Measurements from ENCODE around the gene CEP85L.

CEP85L gene

DNA sequence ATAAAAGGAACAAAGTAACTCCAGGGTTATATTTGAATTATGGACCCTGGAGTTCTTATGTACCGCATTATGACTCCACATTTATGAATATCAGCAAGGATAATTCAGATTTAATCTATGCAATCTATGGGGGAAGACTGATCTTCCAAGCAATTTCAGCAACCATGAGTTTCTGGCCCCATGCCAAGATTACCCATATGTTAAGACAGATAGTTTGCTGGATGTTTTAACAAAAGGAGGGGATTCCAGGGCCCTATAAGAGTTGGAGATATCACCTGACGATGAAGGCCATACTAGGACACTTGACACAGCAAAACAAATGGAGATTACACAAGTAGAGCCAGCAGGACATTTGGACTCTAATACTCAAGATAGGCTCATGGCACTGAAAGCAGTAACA lies 149.2 kb downstream of the CEP85L start:
- Histone ChIP-seq H3K9me3 (replicated peaks; ENCODE audit: low read length) (no peaks in the 10 kb centered on the region), H3K9ac (ENCODE audit: low read depth, low read length) (no peak overlapping the region), H3K4me2 (ENCODE audit: low read length) (no peak overlapping the region), H3K4me1 (ENCODE audit: control insufficient read depth, insufficient read depth, low read length) (no peaks in the 10 kb centered on the region), H3K27me3 (ENCODE audit: control insufficient read depth, insufficient read depth, low read length) (no peaks in the 10 kb centered on the region), H3K4me3 (ENCODE audit: low read length) (no peak overlapping the region), H3K36me3 (ENCODE audit: insufficient read depth, low read length) (peaks cover 15% of the 10 kb centered on the region)

GRCh38 chr6:118501765-118502164 lies 149.6 kb downstream of the CEP85L start:
- H3K9me3 ChIP-seq (replicated peaks; ENCODE audit: low read length), result no peaks in the 10 kb centered on the region
- H3K36me3 ChIP-seq (ENCODE audit: insufficient read depth, low read length), result peaks cover 15% of the 10 kb centered on the region
- no peaks in the 10 kb centered on the region for H3K27me3 ChIP-seq (ENCODE audit: control insufficient read depth, insufficient read depth, low read length)
- no peak overlapping the region for H3K9ac ChIP-seq (ENCODE audit: low read depth, low read length)
- no peaks in the 10 kb centered on the region for H3K4me1 ChIP-seq (ENCODE audit: control insufficient read depth, insufficient read depth, low read length)
- no peak overlapping the region for H3K4me2 ChIP-seq (ENCODE audit: low read length)
- no peak overlapping the region for H3K4me3 ChIP-seq (ENCODE audit: low read length)

GRCh38 chr6:118501099-118501498 lies 150.3 kb downstream of the CEP85L start:
- Histone ChIP-seq H3K9ac (ENCODE audit: low read depth, low read length) (no peak overlapping the region), H3K4me2 (ENCODE audit: low read length) (no peak overlapping the region), H3K4me1 (ENCODE audit: control insufficient read depth, insufficient read depth, low read length) (no peaks in the 10 kb centered on the region), H3K36me3 (ENCODE audit: insufficient read depth, low read length) (peaks cover 15% of the 10 kb centered on the region), H3K4me3 (ENCODE audit: low read length) (no peak overlapping the region), H3K9me3 (replicated peaks; ENCODE audit: low read length) (no peaks in the 10 kb centered on the region), H3K27me3 (ENCODE audit: control insufficient read depth, insufficient read depth, low read length) (no peaks in the 10 kb centered on the region)

DNA sequence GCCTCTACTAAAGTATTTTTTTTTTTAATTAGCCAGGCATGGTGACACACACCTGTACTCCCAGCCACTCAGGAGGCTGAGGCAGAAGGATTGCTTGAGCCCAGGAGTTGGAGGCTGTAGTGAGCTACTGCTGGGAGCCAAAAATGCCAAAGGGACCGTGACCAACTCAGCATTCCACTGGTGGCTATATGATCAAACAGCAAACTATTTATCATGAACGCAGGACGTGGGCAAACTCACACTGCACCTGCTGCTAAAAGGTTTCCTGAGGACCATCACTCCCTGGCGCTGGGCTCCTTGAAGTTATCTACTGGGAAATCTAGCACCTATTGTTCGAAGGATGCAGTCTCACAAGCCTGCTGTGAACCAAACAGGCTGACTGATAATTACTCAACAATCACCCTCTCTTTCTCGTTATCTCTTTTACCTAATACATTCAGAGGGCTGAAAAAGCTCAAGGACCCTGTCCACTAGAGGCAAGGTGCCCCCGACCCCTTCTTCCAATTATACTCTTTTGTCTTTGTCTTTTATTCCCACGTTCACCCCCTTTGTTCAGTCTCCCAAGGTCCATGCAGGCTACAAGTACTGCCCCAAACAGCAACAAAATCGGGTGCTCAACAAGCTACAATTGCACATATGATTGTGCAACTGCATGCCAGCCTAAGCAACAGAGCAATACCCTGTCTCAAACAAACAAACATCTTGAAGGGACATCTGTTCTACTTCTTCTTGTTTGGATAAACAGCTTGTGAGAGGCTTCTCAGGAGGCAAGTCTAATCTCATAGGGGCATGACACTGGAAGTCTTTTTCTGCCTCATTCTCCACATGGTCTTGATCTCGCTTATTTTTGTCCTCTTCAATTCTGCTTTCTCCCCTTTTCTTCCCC lies 151.0 kb downstream of the CEP85L start:
- Histone ChIP-seq H3K4me3 (ENCODE audit: low read length) (no peak overlapping the region), H3K9me3 (replicated peaks; ENCODE audit: low read length) (no peaks in the 10 kb centered on the region), H3K4me2 (ENCODE audit: low read length) (no peak overlapping the region), H3K36me3 (ENCODE audit: insufficient read depth, low read length) (peaks cover 15% of the 10 kb centered on the region), H3K4me1 (ENCODE audit: control insufficient read depth, insufficient read depth, low read length) (peaks cover 7% of the 10 kb centered on the region), H3K27me3 (ENCODE audit: control insufficient read depth, insufficient read depth, low read length) (no peaks in the 10 kb centered on the region), H3K9ac (ENCODE audit: low read depth, low read length) (no peak overlapping the region)

DNA sequence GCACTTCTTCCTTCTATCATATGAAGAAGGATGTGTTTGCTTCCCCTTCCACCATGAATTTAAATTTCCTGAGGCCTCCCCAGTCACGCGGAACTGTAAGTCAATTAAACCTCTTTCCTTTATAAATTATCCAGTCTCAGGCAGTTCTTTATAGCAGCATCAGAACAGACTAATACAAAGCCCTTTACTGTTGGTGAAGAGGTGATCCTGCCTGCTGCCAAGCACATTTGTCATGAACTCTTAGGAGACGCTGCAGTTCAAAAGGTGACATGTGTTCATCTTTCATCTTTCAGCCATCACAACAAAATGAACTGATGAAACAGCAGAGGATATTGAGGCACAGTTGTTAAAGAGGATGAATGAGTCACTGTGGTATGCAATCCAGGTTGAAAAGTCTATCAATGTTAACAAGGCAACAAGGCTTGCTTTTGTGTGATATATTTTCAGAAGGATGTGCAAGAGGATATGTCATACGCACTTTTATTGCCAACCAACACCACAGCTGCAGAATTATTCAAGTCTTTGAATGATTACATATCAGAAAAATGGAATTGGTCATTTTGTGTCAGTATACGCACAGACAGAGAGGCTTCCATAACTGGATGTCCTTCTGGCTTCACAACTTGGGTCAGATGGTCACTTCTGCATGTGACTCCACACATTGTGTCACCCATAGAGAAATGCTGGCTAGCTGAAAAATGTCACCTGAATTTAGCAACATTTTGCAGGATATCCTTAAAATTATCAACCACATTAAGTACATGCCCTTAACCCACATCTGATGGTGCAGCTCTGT lies 155.7 kb downstream of the CEP85L start:
- Histone ChIP-seq H3K36me3 (ENCODE audit: insufficient read depth, low read length) (peaks cover 4% of the 10 kb centered on the region), H3K27me3 (ENCODE audit: control insufficient read depth, insufficient read depth, low read length) (no peaks in the 10 kb centered on the region), H3K9me3 (replicated peaks; ENCODE audit: low read length) (no peaks in the 10 kb centered on the region), H3K4me3 (ENCODE audit: low read length) (no peak overlapping the region), H3K9ac (ENCODE audit: low read depth, low read length) (no peak overlapping the region), H3K4me1 (ENCODE audit: control insufficient read depth, insufficient read depth, low read length) (peaks cover 9% of the 10 kb centered on the region), H3K4me2 (ENCODE audit: low read length) (no peak overlapping the region)

GRCh38 chr6:118494091-118494490 lies 157.3 kb downstream of the CEP85L start:
- no peak overlapping the region for H3K4me3 ChIP-seq (ENCODE audit: low read length)

GRCh38 chr6:118489990-118490389 lies 161.4 kb downstream of the CEP85L start:
- Histone ChIP-seq H3K4me2 (ENCODE audit: low read length) (no peak overlapping the region), H3K36me3 (ENCODE audit: insufficient read depth, low read length) (peaks cover 17% of the 10 kb centered on the region), H3K4me3 (ENCODE audit: low read length) (no peak overlapping the region), H3K27me3 (ENCODE audit: control insufficient read depth, insufficient read depth, low read length) (no peaks in the 10 kb centered on the region), H3K9ac (ENCODE audit: low read depth, low read length) (no peak overlapping the region), H3K9me3 (replicated peaks; ENCODE audit: low read length) (no peaks in the 10 kb centered on the region), H3K4me1 (ENCODE audit: control insufficient read depth, insufficient read depth, low read length) (no peaks in the 10 kb centered on the region)

More at GRCh38 chr6:118494091-118494490, 157.3 kb downstream of the CEP85L start:
- no peak overlapping the region for H3K4me2 ChIP-seq (ENCODE audit: low read length)
- no peaks in the 10 kb centered on the region for H3K9me3 ChIP-seq (replicated peaks; ENCODE audit: low read length)
- H3K36me3 ChIP-seq (ENCODE audit: insufficient read depth, low read length), result peaks cover 4% of the 10 kb centered on the region
- no peaks in the 10 kb centered on the region for H3K27me3 ChIP-seq (ENCODE audit: control insufficient read depth, insufficient read depth, low read length)
- H3K9ac ChIP-seq (ENCODE audit: low read depth, low read length), result no peak overlapping the region
- peaks cover 9% of the 10 kb centered on the region for H3K4me1 ChIP-seq (ENCODE audit: control insufficient read depth, insufficient read depth, low read length)

DNA sequence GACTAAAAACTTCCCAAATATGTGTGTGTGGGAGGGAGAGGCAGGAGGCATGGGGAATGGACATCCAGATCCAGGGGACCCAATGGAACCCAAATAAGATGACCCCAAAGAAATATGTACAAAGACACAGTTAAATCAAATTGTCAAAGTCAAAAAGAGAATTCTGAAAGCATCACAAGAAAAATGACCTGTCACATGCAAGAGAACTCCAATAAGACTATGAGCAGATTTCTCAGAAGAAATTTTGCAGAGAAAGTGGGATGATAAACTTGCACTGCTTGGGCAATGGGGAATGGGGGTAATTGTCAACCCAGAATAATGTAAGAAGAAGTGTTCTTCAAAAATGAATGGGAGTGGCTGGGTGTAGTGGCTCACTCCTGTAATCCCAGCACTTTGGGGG lies 162.8 kb downstream of the CEP85L start:
- Histone ChIP-seq H3K36me3 (ENCODE audit: insufficient read depth, low read length) (peaks cover 17% of the 10 kb centered on the region), H3K4me3 (ENCODE audit: low read length) (no peak overlapping the region), H3K9me3 (replicated peaks; ENCODE audit: low read length) (no peaks in the 10 kb centered on the region), H3K27me3 (ENCODE audit: control insufficient read depth, insufficient read depth, low read length) (no peaks in the 10 kb centered on the region), H3K9ac (ENCODE audit: low read depth, low read length) (no peak overlapping the region), H3K4me1 (ENCODE audit: control insufficient read depth, insufficient read depth, low read length) (no peaks in the 10 kb centered on the region), H3K4me2 (ENCODE audit: low read length) (no peak overlapping the region)

DNA sequence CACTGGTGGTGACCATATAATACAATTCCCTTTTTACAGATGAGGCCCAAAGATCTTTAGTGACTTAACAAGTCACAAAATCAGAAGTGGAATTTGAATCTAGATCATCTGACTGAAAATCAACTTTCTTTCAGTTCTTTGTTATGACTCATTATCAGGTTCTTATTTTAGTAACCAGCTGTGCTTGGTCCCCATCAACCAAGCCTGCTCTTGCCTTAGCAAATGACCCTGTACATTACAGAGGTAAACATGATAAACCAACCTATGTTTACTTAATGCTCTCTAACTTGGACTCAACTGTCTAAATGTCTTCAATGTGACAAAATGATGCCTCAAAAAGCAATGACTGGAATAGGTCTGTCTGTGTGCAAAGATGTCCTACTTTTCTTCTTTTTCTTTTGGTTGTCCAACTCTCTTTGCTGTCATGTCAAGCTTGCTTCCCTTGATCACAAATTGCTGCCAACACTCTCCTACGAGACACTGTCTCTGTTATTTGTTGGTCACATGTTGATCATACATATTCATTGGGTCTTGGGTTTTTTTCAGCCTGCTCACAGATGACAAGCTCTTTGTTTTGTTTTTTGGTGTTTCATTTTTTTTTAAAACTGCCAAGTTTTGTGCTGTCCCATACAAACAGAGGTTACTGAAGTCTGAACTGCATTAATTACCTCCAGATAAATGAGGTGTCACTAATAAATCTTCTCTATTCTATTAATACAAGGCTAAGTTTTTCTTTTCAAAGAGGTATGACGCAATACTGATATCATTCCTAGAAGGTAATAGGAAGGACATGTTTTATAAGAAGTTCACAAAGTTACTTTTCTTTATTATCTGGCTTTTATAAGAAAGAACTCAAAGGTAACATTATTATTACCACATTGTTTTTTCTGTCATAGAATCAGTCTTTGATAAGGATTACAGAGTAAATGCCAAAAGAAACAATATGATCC lies 165.5 kb downstream of the CEP85L start:
- Histone ChIP-seq H3K9me3 (replicated peaks; ENCODE audit: low read length) (no peaks in the 10 kb centered on the region), H3K36me3 (ENCODE audit: insufficient read depth, low read length) (peaks cover 13% of the 10 kb centered on the region), H3K4me3 (ENCODE audit: low read length) (no peak overlapping the region), H3K4me1 (ENCODE audit: control insufficient read depth, insufficient read depth, low read length) (no peaks in the 10 kb centered on the region), H3K27me3 (ENCODE audit: control insufficient read depth, insufficient read depth, low read length) (no peaks in the 10 kb centered on the region), H3K4me2 (ENCODE audit: low read length) (no peak overlapping the region), H3K9ac (ENCODE audit: low read depth, low read length) (no peak overlapping the region)

GRCh38 chr6:118476551-118476950 lies 174.8 kb downstream of the CEP85L start:
- Histone ChIP-seq H3K4me3 (ENCODE audit: low read length) (no peak overlapping the region), H3K4me1 (ENCODE audit: control insufficient read depth, insufficient read depth, low read length) (no peaks in the 10 kb centered on the region), H3K27me3 (ENCODE audit: control insufficient read depth, insufficient read depth, low read length) (no peaks in the 10 kb centered on the region), H3K4me2 (ENCODE audit: low read length) (no peak overlapping the region), H3K9ac (ENCODE audit: low read depth, low read length) (no peak overlapping the region), H3K9me3 (replicated peaks; ENCODE audit: low read length) (no peaks in the 10 kb centered on the region), H3K36me3 (ENCODE audit: insufficient read depth, low read length) (peaks cover 12% of the 10 kb centered on the region)

DNA sequence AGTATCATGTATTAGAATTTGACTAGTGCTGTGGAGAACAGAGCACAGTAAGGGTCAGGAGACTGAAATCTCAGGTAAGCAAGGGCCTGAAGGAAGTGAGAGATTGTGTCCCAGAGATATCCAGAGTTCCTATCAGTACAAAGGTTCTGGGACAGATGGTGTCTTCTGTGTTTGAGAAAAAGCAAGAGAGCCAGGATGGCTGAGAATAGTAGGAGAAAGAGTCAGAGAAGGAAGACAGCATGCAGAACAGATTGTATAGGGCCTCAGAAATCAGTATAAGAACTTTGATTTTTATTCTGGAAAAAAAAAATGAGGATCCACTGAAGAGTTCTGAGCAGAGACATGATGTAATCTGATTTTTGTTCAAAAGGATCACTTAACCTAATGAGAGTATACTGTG lies 178.1 kb downstream of the CEP85L start:
- H3K4me1 ChIP-seq (ENCODE audit: control insufficient read depth, insufficient read depth, low read length), result no peaks in the 10 kb centered on the region
- H3K4me3 ChIP-seq (ENCODE audit: low read length), result no peak overlapping the region
- no peaks in the 10 kb centered on the region for H3K27me3 ChIP-seq (ENCODE audit: control insufficient read depth, insufficient read depth, low read length)
- peaks cover 10% of the 10 kb centered on the region for H3K36me3 ChIP-seq (ENCODE audit: insufficient read depth, low read length)
- H3K9me3 ChIP-seq (replicated peaks; ENCODE audit: low read length), result no peaks in the 10 kb centered on the region
- no peak overlapping the region for H3K4me2 ChIP-seq (ENCODE audit: low read length)
- H3K9ac ChIP-seq (ENCODE audit: low read depth, low read length), result no peak overlapping the region

All from skeletal muscle satellite cell (primary cell).